Erythroblast (primary cell): ENCODE measurements around the gene ZNF10.

Experiments
- GATA1 ChIP-seq: IDR thresholded peaks from 2 replicates; pipeline ENCODE4 v1.6.1; 2011; ENCODE audit warnings: low read depth, mild to moderate bottlenecking, control low read depth, low read length, moderate library complexity
- POLR2A ChIP-seq: IDR thresholded peaks from 2 replicates; pipeline ENCODE4 v1.6.1; 2011; ENCODE audit warnings: mild to moderate bottlenecking, low read length

- TF ChIP-seq POLR2A (no peak), GATA1 (no peak)
These were observed 22.3 kb upstream of the ZNF10 start for GRCh38 chr12:133108150-133108549.
